HCT116 (cell line): Measurements from ENCODE around the gene SLC22A5. TPM values are rescaled to one million over a fixed set of nuclear protein-coding genes. Genes with fewer than 3 reads are reported as not detected.

Source experiments
- ATAC-seq: fragments of 200-7000 bp; cut with Tn5 transposase; 2 replicates; pipeline ENCODE4 v1.9.1; 2020; ENCODE audit warnings: mild to moderate bottlenecking, moderate library complexity
- BruUV-seq: library from RNA; stranded (reverse); fragments of 400-500 nt; replicated peaks from 2 replicates; lab custom pipeline; 2021; lab: Mats Ljungman, UMichigan
- CTCF ChIA-PET: fragments of 300-600 bp; sonication (Branson Sonifier 250); formaldehyde crosslinking; loops from one replicate; lab custom pipeline; 2021; ENCODE audit warnings: antibody characterized with exemption; lab: Charles Lee
- POLR2A ChIA-PET: fragments of 300-600, 350-600 bp; sonication (Branson Sonifier 250); formaldehyde crosslinking; loops from one replicate; lab custom pipeline; 2021; ENCODE audit warnings: antibody characterized with exemption; lab: Charles Lee
- RAD21 ChIA-PET, 2 experiments: fragments of 300-600 bp; sonication (Branson Sonifier 250); formaldehyde crosslinking; loops; one replicate each; lab custom pipeline; 2023; ENCODE audit warnings: low total read pairs in 2 of 2; ENCODE audit not compliant: uncharacterized antibody in 2 of 2, unreplicated experiment in 2 of 2, low non-redundant PET in 1 of 2; lab: Charles Lee
- DNase-seq: peaks from one replicate; pipeline ENCODE4 v3.0.0-alpha.2; 2010; ENCODE audit warnings: low read depth, low spot score
- H2AFZ ChIP-seq: fragments of 200-600 bp; shearing (Covaris generic), sonication (generic); 2 replicates; pipeline ENCODE4 v1.6.1; 2017; ENCODE audit warnings: low read depth, mixed run types, mixed read lengths, antibody characterized with exemption, low read length; ENCODE audit not compliant: poor library complexity, severe bottlenecking
- H3K27ac ChIP-seq: 2 replicates; pipeline ENCODE4 v1.5.1; 2012; ENCODE audit warnings: low read depth, low read length
- H3K27me3 ChIP-seq: fragments of 200-600 bp; sonication (generic); 2 replicates; pipeline ENCODE4 v1.6.1; 2016; ENCODE audit warnings: mixed run types, low read length, mixed read lengths; ENCODE audit not compliant: insufficient read depth
- H3K36me3 ChIP-seq, 2 experiments: fragments of 200-500 bp in 1 of 2; fragments of 200-600 bp in 1 of 2; sonication (Bioruptor generic) in 1 of 2; sonication (generic) in 1 of 2; 2 replicates each; pipeline versions ENCODE4 v1.5.1 to v1.6.1; 2014 to 2016; ENCODE audit warnings: low read length in 2 of 2, inconsistent platforms in 1 of 2, mixed read lengths in 1 of 2, mixed run types in 1 of 2; ENCODE audit not compliant: insufficient read depth in 2 of 2, control insufficient read depth in 1 of 2
- H3K4me1 ChIP-seq, 2 experiments: fragments of 200-600 bp in 1 of 2; sonication (generic) in 1 of 2; 2 replicates each; pipeline versions ENCODE4 v1.5.1 to v1.6.1; 2012 to 2017; ENCODE audit warnings: low read length in 2 of 2, inconsistent platforms in 1 of 2, mild to moderate bottlenecking in 1 of 2, mixed read lengths in 1 of 2, mixed run types in 1 of 2, moderate library complexity in 1 of 2; ENCODE audit not compliant: insufficient read depth in 2 of 2, control insufficient read depth in 1 of 2
- H3K4me2 ChIP-seq: fragments of 200-600 bp; sonication (generic); 2 replicates; pipeline ENCODE4 v1.6.1; 2017; ENCODE audit warnings: mixed run types, low read length, mixed read lengths
- H3K4me3 ChIP-seq, 2 experiments: fragments of 200-600 bp in 1 of 2; sonication (generic) in 1 of 2; replicated peaks in 1 of 2; 2 replicates each; pipeline ENCODE4 v1.5.1; 2011 to 2016; ENCODE audit warnings: low read length in 2 of 2, control low read depth in 1 of 2, low read depth in 1 of 2, mild to moderate bottlenecking in 1 of 2, mixed read lengths in 1 of 2, mixed run types in 1 of 2
- H3K79me2 ChIP-seq: fragments of 200-600 bp; sonication (generic); 2 replicates; pipeline ENCODE4 v1.6.1; 2017; ENCODE audit warnings: mild to moderate bottlenecking, mixed run types, low read length, moderate library complexity, mixed read lengths; ENCODE audit not compliant: insufficient read depth
- H3K9ac ChIP-seq: fragments of 200-600 bp; sonication (generic); 2 replicates; pipeline ENCODE4 v1.6.1; 2016; ENCODE audit warnings: low read length, mixed read lengths
- H3K9me2 ChIP-seq: fragments of 200-600 bp; sonication (generic), shearing (Covaris generic); 2 replicates; pipeline ENCODE4 v1.6.1; 2017; ENCODE audit warnings: mixed run types, mild to moderate bottlenecking, moderate library complexity; ENCODE audit not compliant: insufficient read depth
- H3K9me3 ChIP-seq, 2 experiments: fragments of 200-500 bp in 1 of 2; fragments of 200-600 bp in 1 of 2; sonication (Bioruptor generic) in 1 of 2; sonication (generic) in 1 of 2; 2 replicates each; pipeline ENCODE4 v1.6.1; 2014 to 2017; ENCODE audit warnings: low read length in 2 of 2, mixed read lengths in 2 of 2, inconsistent platforms in 1 of 2, low read depth in 1 of 2, mild to moderate bottlenecking in 1 of 2, mixed run types in 1 of 2, moderate library complexity in 1 of 2; ENCODE audit not compliant: control insufficient read depth in 1 of 2, insufficient read depth in 1 of 2
- H4K20me1 ChIP-seq: fragments of 200-600 bp; sonication (generic), shearing (Covaris generic); 2 replicates; pipeline ENCODE4 v1.6.1; 2017; ENCODE audit warnings: mixed run types, mild to moderate bottlenecking, moderate library complexity; ENCODE audit not compliant: insufficient read depth
- CBX3 ChIP-seq: IDR thresholded peaks from 2 replicates; pipeline ENCODE4 v1.6.1; 2012; ENCODE audit warnings: low read depth
- CEBPB ChIP-seq: IDR thresholded peaks from 2 replicates; pipeline ENCODE4 v1.6.1; 2012; ENCODE audit warnings: low read depth
- ELF1 ChIP-seq: IDR thresholded peaks from 2 replicates; pipeline ENCODE4 v1.6.1; 2012; ENCODE audit warnings: low read depth, borderline replicate concordance
- FOSL1 ChIP-seq: IDR thresholded peaks from 2 replicates; pipeline ENCODE4 v1.6.1; 2012; ENCODE audit warnings: low read depth
- JUND ChIP-seq: IDR thresholded peaks from 2 replicates; pipeline ENCODE4 v1.6.1; 2012
- POLR2AphosphoS5 ChIP-seq: IDR thresholded peaks from 2 replicates; pipeline ENCODE4 v1.6.1; 2011; ENCODE audit warnings: mild to moderate bottlenecking, low read depth, low read length, moderate library complexity
- RAD21 ChIP-seq: IDR thresholded peaks from 2 replicates; pipeline ENCODE4 v1.6.1; 2012; ENCODE audit warnings: low read depth, mild to moderate bottlenecking
- SP1 ChIP-seq: IDR thresholded peaks from 2 replicates; pipeline ENCODE4 v1.6.1; 2012; ENCODE audit warnings: low read depth
- SRF ChIP-seq: IDR thresholded peaks from 2 replicates; pipeline ENCODE4 v1.6.1; 2012; ENCODE audit warnings: low read depth
- TCF7L2 ChIP-seq: IDR thresholded peaks from 2 replicates; pipeline ENCODE4 v1.7.0; 2011; ENCODE audit warnings: borderline replicate concordance, inconsistent platforms; ENCODE audit not compliant: insufficient read depth, insufficient read length; ENCODE audit errors: extremely low read depth
- ZFX ChIP-seq: fragments of 450-650 bp; IDR thresholded peaks from 2 replicates; pipeline ENCODE4 v1.6.1; 2017
- ZNF274 ChIP-seq: fragments of 200-500 bp; sonication (Bioruptor generic); IDR thresholded peaks from 2 replicates; pipeline ENCODE4 v1.6.1; 2014; ENCODE audit warnings: mild to moderate bottlenecking, low read depth, low read length, inconsistent platforms
- intact Hi-C: fragments of 100-400 bp; cut with micrococcal nuclease; formaldehyde crosslinking; loops from 2 replicates; pipeline ENCODE4 v1.10.0; 2022
- total RNA-seq: library from RNA; stranded (reverse); gene quantifications from one replicate; pipeline ENCODE4 v1.2.1, GENCODE V29; 2021; ENCODE audit not compliant: unreplicated experiment
- TF ChIP-seq, protein P1 (sequence below), 3 experiments: fragments of 200-600 bp in 1 of 3; sonication (generic) in 1 of 3; IDR thresholded peaks in 2 of 3; conservative IDR thresholded peaks in 1 of 3; 2 replicates each; pipeline ENCODE4 v1.5.1; 2012 to 2017; ENCODE audit warnings: low read depth in 2 of 3, low read length in 2 of 3, antibody characterized with exemption in 1 of 3, borderline replicate concordance in 1 of 3, control low read depth in 1 of 3, mild to moderate bottlenecking in 1 of 3, mixed read lengths in 1 of 3, mixed run types in 1 of 3, moderate library complexity in 1 of 3; ENCODE audit not compliant: insufficient read depth in 1 of 3
- TF ChIP-seq, protein P2 (sequence below): IDR thresholded peaks from 2 replicates; pipeline ENCODE4 v1.6.1; 2012
- TF ChIP-seq, protein P3 (sequence below): IDR thresholded peaks from 2 replicates; pipeline ENCODE4 v1.6.1; 2012

Gene SLC22A5
- total RNA-seq, 1 experiment from 2014 or later, result 9.9 TPM

DNA sequence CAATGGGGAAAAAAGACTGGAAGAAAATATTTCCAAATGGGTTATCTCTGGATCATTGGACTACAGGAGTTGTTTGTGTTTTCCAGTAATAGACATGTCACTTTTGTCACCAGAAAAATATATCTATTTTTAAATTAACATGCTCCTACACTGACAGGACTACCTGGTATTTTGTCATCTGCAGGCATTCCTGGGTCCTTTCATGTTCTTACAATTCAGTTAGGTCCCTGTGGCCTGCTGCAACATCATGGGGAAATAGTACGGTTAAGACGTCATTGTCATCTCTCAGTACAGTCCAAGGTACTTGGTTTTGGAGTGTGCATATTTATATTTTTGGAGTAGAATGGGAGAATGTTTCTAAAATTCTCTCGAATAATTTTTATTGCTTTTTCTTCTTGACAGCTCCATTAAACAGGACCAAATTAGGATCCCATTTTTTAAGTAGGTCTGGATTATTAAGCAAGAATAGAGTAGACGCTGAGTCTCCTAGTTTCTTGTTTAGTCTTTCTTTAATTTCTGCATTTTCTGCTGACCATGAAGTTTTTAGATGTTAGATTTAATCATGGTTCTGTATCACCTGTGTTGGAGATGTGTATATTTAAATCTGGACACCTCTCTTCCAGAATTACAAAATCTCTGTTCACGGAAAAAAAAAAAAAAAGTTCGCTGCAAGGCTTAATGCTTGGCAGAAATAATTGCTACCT, 46.9 kb downstream of the SLC22A5 start:
- peaks cover 35 to 84% of the 10 kb centered on the region in 2 experiments for H3K4me1 ChIP-seq
- no TSS peak for BruUV-seq
- H3K9me3 ChIP-seq, result no peaks in the 10 kb centered on the region
- DNase-seq (no peak), ATAC-seq (no peak)
- RAD21 ChIA-PET, result no interaction called here
- H4K20me1 ChIP-seq, result no peaks in the 10 kb centered on the region
- POLR2A ChIA-PET, result interaction anchor here (1.6 kb wide), 1 partner anchor 74 kb away, joined by 3 read pairs; the partner anchor contains the start of gene IRF1
- H3K9me2 ChIP-seq, result no peaks in the 10 kb centered on the region
- no peak overlapping the region for H3K27ac ChIP-seq
- CTCF ChIA-PET, result no interaction called here
- no peak overlapping the region for H2AFZ ChIP-seq
- no peaks in the 10 kb centered on the region for H3K79me2 ChIP-seq
- no peak overlapping the region for H3K4me2 ChIP-seq
- no peak for TF ChIP-seq TCF7L2
- no peak for TF ChIP-seq FOSL1
- TF ChIP-seq, protein P1, sequence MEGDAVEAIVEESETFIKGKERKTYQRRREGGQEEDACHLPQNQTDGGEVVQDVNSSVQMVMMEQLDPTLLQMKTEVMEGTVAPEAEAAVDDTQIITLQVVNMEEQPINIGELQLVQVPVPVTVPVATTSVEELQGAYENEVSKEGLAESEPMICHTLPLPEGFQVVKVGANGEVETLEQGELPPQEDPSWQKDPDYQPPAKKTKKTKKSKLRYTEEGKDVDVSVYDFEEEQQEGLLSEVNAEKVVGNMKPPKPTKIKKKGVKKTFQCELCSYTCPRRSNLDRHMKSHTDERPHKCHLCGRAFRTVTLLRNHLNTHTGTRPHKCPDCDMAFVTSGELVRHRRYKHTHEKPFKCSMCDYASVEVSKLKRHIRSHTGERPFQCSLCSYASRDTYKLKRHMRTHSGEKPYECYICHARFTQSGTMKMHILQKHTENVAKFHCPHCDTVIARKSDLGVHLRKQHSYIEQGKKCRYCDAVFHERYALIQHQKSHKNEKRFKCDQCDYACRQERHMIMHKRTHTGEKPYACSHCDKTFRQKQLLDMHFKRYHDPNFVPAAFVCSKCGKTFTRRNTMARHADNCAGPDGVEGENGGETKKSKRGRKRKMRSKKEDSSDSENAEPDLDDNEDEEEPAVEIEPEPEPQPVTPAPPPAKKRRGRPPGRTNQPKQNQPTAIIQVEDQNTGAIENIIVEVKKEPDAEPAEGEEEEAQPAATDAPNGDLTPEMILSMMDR (IDR thresholded peaks at IDR 0.05 in 2 of 3, conservative IDR thresholded peaks at IDR 0.05 in 1 of 3; ENCODE audit: borderline replicate concordance in 1 of 3, insufficient read depth in 1 of 3, low read depth in 2 of 3, low read length in 2 of 3), result no peak
- TF ChIP-seq JUND, result no peak
- TF ChIP-seq CEBPB, result no peak
- no peak for TF ChIP-seq CBX3
- TF ChIP-seq, protein P2, sequence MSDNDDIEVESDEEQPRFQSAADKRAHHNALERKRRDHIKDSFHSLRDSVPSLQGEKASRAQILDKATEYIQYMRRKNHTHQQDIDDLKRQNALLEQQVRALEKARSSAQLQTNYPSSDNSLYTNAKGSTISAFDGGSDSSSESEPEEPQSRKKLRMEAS, result no peak
- no peak for TF ChIP-seq ZNF274
- TF ChIP-seq, protein P3, sequence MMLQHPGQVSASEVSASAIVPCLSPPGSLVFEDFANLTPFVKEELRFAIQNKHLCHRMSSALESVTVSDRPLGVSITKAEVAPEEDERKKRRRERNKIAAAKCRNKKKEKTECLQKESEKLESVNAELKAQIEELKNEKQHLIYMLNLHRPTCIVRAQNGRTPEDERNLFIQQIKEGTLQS, result no peak
- no peak for TF ChIP-seq SRF
- no peak for TF ChIP-seq SP1
- no peak for TF ChIP-seq RAD21
- no peak for TF ChIP-seq ELF1
- no peak for TF ChIP-seq ZFX
- no peak for TF ChIP-seq POLR2AphosphoS5
- TF ChIP-seq, all 23 proteins: peak for 0
- Histone ChIP-seq H3K27me3 (no peaks in the 10 kb centered on the region), H3K36me3 (no peaks in the 10 kb centered on the region), H3K9ac (no peak overlapping the region), H3K4me3 (no peak overlapping the region)
- intact Hi-C loops, result no loop called here
